ENCODE measurements around the gene KBTBD3. TPM values are rescaled to one million over a fixed set of nuclear protein-coding genes. Genes with fewer than 3 reads are reported as not detected.

The KBTBD3 gene
- polyA plus RNA-seq (2013), result 2.0 and 2.8 TPM in 2 replicates

DNA sequence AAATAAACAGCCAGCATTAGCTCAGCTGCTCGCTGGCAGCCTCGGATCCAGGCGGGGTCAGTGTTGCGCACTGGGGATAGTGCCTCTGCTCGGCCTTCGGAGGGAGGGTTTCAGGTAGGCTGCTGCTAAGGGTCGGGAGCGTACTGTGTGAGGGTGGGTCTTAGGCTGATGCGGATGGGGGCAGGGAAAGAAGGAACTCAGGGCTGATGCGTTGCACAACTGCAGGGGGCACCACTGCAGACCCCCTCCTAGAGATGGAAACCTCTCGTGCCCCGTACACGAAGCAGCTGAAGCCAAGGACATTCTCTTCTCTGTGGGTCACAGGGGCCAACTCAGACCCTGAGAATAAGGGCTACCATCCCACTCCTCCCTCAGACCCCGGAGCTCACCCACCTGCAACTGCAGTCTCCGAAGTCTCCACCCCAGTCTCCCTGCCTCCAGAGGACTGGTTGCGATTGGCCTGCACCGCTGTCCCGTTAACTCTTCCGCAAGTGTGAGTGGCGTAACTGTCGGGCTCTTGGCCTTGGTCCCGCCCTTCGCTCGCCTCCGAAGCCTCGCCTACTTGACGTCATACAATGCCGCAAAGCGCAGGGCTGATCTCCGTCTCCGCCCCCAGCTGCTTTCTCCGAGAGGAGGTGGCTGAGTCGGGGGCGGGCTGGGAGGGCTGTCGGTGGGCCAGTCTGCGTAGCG lies at the start of gene KBTBD3:
Gene KBTBD3, minus strand, starts transcription at position 429 of the 690 bp plus-strand sequence. CDS start 18,250 bp downstream, outside the sequence.
- peaks cover 9% of the 10 kb centered on the region for H3K79me1 ChIP-seq (ENCODE audit: low read length)
- peak within 1 kb of the TSS; percentile 95 for H3K4me3 ChIP-seq (ENCODE audit: low read depth, low read length)
- peak within 1 kb of the TSS; percentile 69 for H4K91ac ChIP-seq (ENCODE audit: low read depth, low read length)
- no peaks in the 10 kb centered on the region for H3K9me3 ChIP-seq (ENCODE audit: insufficient read depth, low read depth, low read length)
- peaks cover 6% of the 10 kb centered on the region for H3K79me2 ChIP-seq (ENCODE audit: control insufficient read depth, insufficient read depth, low read length, poor library complexity)
- H3K14ac ChIP-seq (ENCODE audit: low read length), result peak within 1 kb of the TSS; percentile 94
- peak within 1 kb of the TSS; percentile 73 for H3K4ac ChIP-seq (ENCODE audit: low read depth, low read length)
- no CpG with 5 or more reads among the region's 37 CpGs for WGBS (ENCODE audit: extremely low coverage, insufficient coverage, insufficient read length)
- peak within 1 kb of the TSS; percentile 87 for H3K4me2 ChIP-seq (ENCODE audit: low read length)
- H2BK5ac ChIP-seq (ENCODE audit: low read depth, low read length, poor library complexity), result peak within 1 kb of the TSS; percentile 73
- peak within 1 kb of the TSS; percentile 95 for H3K18ac ChIP-seq (ENCODE audit: low read length)
- H2AK5ac ChIP-seq (ENCODE audit: low read length), result no peak within 1 kb of the TSS
- peak within 1 kb of the TSS; percentile 93 for H4K8ac ChIP-seq (ENCODE audit: low read depth, low read length)
- no peak within 1 kb of the TSS for H3K23ac ChIP-seq (ENCODE audit: low read length)
- H3K27me3 ChIP-seq (ENCODE audit: insufficient read depth, low read length), result no peaks in the 10 kb centered on the region
- no peak within 1 kb of the TSS for H2BK12ac ChIP-seq (ENCODE audit: low read length)
- peak within 1 kb of the TSS; percentile 85 for H4K12ac ChIP-seq (ENCODE audit: low read depth, low read length)
- H3K9ac ChIP-seq (ENCODE audit: low read length), result peak within 1 kb of the TSS; percentile 87
- no peaks in the 10 kb centered on the region for H3K4me1 ChIP-seq (ENCODE audit: control insufficient read depth in 1 of 2, insufficient read depth in 2 of 2, low read length in 2 of 2)
- peak within 1 kb of the TSS; percentile 87 for H3K27ac ChIP-seq (ENCODE audit: low read depth, low read length)
- DNase-seq, result peak; percentile 99
- peaks cover 2 to 3% of the 10 kb centered on the region in 2 experiments for H3K36me3 ChIP-seq (ENCODE audit: control insufficient read depth in 1 of 2, insufficient read depth in 2 of 2, low read length in 2 of 2)
- H2AFZ ChIP-seq (ENCODE audit: insufficient read depth, low read length, poor library complexity), result peak within 1 kb of the TSS; percentile 96
- H2BK120ac ChIP-seq (ENCODE audit: insufficient read depth, low read length, poor library complexity), result peak within 1 kb of the TSS; percentile 78

DNA sequence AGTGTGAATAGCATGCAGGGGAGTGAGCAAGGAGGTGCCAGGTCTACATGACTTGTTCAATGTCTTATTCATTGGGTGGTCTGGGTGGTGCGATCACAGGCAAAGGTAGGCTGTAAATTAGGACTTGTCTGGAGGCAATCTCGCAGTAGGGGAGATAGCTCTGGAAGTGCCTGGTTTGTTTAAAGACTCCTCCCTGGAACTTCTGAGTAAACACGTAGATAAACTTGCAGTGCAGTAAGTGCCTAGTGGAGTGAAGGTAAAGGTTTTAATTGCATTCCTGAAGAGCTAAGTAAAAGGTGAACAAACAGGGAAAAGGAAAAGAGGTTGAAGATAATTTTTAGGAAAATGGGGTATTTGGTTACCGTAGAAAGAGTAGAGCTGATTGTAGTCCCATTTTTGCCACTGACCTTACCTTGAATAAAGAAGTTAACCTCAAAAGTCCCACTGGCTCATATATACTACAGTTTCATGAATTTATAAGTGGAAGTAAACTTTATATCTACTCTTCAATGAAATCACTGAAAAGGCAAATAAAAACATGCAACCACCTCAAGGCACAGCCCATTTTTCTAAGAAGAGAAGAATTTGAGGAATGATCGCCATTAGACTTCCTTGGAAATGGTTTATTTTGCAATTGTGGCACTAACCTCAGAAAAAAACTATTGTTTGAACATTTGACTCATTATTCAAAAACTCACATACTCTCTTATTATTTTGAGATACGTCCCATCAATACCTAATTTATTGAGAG lies 44.6 kb upstream of the KBTBD3 start:
- no peak overlapping the region for H3K23ac ChIP-seq (ENCODE audit: low read length)
- H3K4ac ChIP-seq (ENCODE audit: low read depth, low read length), result no peak overlapping the region
- H3K36me3 ChIP-seq (ENCODE audit: control insufficient read depth in 1 of 2, insufficient read depth in 2 of 2, low read length in 2 of 2), result no peaks in the 10 kb centered on the region
- H2AK5ac ChIP-seq (ENCODE audit: low read length), result no peak overlapping the region
- H3K4me2 ChIP-seq (ENCODE audit: low read length), result no peak overlapping the region
- H3K9ac ChIP-seq (ENCODE audit: low read length), result no peak overlapping the region
- H4K91ac ChIP-seq (ENCODE audit: low read depth, low read length), result peak overlapping the region; percentile 11
- peak overlapping the region; percentile 9 for H3K27ac ChIP-seq (ENCODE audit: low read depth, low read length)
- no peaks in the 10 kb centered on the region for H3K9me3 ChIP-seq (ENCODE audit: insufficient read depth, low read depth, low read length)
- no peak overlapping the region for H2BK5ac ChIP-seq (ENCODE audit: low read depth, low read length, poor library complexity)
- H3K14ac ChIP-seq (ENCODE audit: low read length), result no peak overlapping the region
- H4K12ac ChIP-seq (ENCODE audit: low read depth, low read length), result no peak overlapping the region
- H3K4me1 ChIP-seq (ENCODE audit: control insufficient read depth in 1 of 2, insufficient read depth in 2 of 2, low read length in 2 of 2), result peaks cover 3 to 4% of the 10 kb centered on the region in 2 experiments
- H2AFZ ChIP-seq (ENCODE audit: insufficient read depth, low read length, poor library complexity), result no peak overlapping the region
- H3K27me3 ChIP-seq (ENCODE audit: insufficient read depth, low read length), result no peaks in the 10 kb centered on the region
- H3K79me1 ChIP-seq (ENCODE audit: low read length), result peaks cover 2% of the 10 kb centered on the region
- no peak overlapping the region for H2BK120ac ChIP-seq (ENCODE audit: insufficient read depth, low read length, poor library complexity)
- peak overlapping the region; percentile 36 for H2BK12ac ChIP-seq (ENCODE audit: low read length)
- peak overlapping the region; percentile 18 for H3K18ac ChIP-seq (ENCODE audit: low read length)
- DNase-seq, result peak in 1 of 2 donors; percentile 47
- no peak overlapping the region for H3K4me3 ChIP-seq (ENCODE audit: low read depth, low read length)
- H3K79me2 ChIP-seq (ENCODE audit: control insufficient read depth, insufficient read depth, low read length, poor library complexity), result no peaks in the 10 kb centered on the region
- 100% methylated on average over 1 of the region's 6 CpGs for WGBS (ENCODE audit: extremely low coverage, insufficient coverage, insufficient read length)
- H4K8ac ChIP-seq (ENCODE audit: low read depth, low read length), result peak overlapping the region; percentile 11

DNA sequence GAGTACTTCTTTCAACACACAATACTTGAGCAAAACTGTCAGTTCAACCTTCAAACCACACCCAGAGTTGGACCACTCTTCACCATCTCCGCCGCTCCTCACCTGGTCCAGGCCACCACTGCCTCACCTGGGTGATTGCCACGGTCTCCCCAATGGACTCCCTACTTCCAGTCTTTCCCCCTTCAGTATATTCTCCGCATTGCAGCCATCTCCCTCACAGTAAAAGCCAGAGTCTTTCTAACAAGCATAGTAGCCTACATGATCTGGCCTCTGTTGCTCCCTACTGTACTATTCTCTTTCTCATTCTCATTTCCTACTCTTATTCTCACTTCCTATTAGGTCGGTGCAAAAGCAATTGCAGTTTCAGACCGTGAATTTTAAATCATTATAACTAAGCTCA lies 28.8 kb upstream of the KBTBD3 start:
- no peaks in the 10 kb centered on the region for H3K4me1 ChIP-seq (ENCODE audit: control insufficient read depth in 1 of 2, insufficient read depth in 2 of 2, low read length in 2 of 2)
- no peaks in the 10 kb centered on the region for H3K79me1 ChIP-seq (ENCODE audit: low read length)
- H4K8ac ChIP-seq (ENCODE audit: low read depth, low read length), result no peak overlapping the region
- no peak overlapping the region for H4K91ac ChIP-seq (ENCODE audit: low read depth, low read length)
- H3K27me3 ChIP-seq (ENCODE audit: insufficient read depth, low read length), result no peaks in the 10 kb centered on the region
- no peak overlapping the region for H2AK5ac ChIP-seq (ENCODE audit: low read length)
- H4K12ac ChIP-seq (ENCODE audit: low read depth, low read length), result no peak overlapping the region
- no peak overlapping the region for H3K18ac ChIP-seq (ENCODE audit: low read length)
- no peak overlapping the region for H2BK120ac ChIP-seq (ENCODE audit: insufficient read depth, low read length, poor library complexity)
- H3K4me2 ChIP-seq (ENCODE audit: low read length), result no peak overlapping the region
- no peak overlapping the region for H3K9ac ChIP-seq (ENCODE audit: low read length)
- no peak overlapping the region for H2AFZ ChIP-seq (ENCODE audit: insufficient read depth, low read length, poor library complexity)
- peaks cover 3% of the 10 kb centered on the region for H3K9me3 ChIP-seq (ENCODE audit: insufficient read depth, low read depth, low read length)
- no peak for DNase-seq
- no peaks in the 10 kb centered on the region for H3K79me2 ChIP-seq (ENCODE audit: control insufficient read depth, insufficient read depth, low read length, poor library complexity)
- H3K27ac ChIP-seq (ENCODE audit: low read depth, low read length), result no peak overlapping the region
- no peak overlapping the region for H2BK12ac ChIP-seq (ENCODE audit: low read length)
- no peak overlapping the region for H2BK5ac ChIP-seq (ENCODE audit: low read depth, low read length, poor library complexity)
- no peak overlapping the region for H3K4me3 ChIP-seq (ENCODE audit: low read depth, low read length)
- WGBS (ENCODE audit: extremely low coverage, insufficient coverage, insufficient read length), result no CpG with 5 or more reads among the region's 6 CpGs
- H3K23ac ChIP-seq (ENCODE audit: low read length), result no peak overlapping the region
- no peak overlapping the region for H3K4ac ChIP-seq (ENCODE audit: low read depth, low read length)
- no peak overlapping the region for H3K14ac ChIP-seq (ENCODE audit: low read length)
- H3K36me3 ChIP-seq (ENCODE audit: control insufficient read depth in 1 of 2, insufficient read depth in 2 of 2, low read length in 2 of 2), result no peaks in the 10 kb centered on the region

DNA sequence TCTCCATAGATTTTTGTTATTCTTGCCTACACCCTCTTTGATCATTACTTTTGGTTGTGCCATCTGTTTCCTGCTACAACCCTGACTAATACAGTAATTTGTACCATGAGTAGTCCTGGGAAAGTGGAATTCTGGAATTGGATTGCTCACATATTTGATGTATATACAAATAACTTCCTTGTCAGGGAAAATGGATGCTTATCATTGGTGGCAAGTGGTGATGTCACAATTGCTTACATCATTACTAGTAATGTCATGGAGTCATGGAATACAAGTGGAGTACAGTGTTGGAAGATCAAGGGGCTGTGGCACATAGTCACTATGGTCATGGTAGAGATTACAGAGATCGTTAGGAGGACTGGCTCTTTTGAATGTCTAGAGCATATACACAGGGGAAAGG lies 24.7 kb upstream of the KBTBD3 start:
- H3K9ac ChIP-seq (ENCODE audit: low read length), result no peak overlapping the region
- H4K91ac ChIP-seq (ENCODE audit: low read depth, low read length), result no peak overlapping the region
- peak in 1 of 2 donors; percentile 44 for DNase-seq
- no peak overlapping the region for H3K4me2 ChIP-seq (ENCODE audit: low read length)
- no peak overlapping the region for H2BK120ac ChIP-seq (ENCODE audit: insufficient read depth, low read length, poor library complexity)
- peaks cover 3% of the 10 kb centered on the region for H3K9me3 ChIP-seq (ENCODE audit: insufficient read depth, low read depth, low read length)
- no CpG with 5 or more reads among the region's 1 CpG for WGBS (ENCODE audit: extremely low coverage, insufficient coverage, insufficient read length)
- H2AK5ac ChIP-seq (ENCODE audit: low read length), result no peak overlapping the region
- no peaks in the 10 kb centered on the region for H3K79me2 ChIP-seq (ENCODE audit: control insufficient read depth, insufficient read depth, low read length, poor library complexity)
- no peak overlapping the region for H3K4me3 ChIP-seq (ENCODE audit: low read depth, low read length)
- no peak overlapping the region for H4K8ac ChIP-seq (ENCODE audit: low read depth, low read length)
- H4K12ac ChIP-seq (ENCODE audit: low read depth, low read length), result no peak overlapping the region
- no peak overlapping the region for H3K14ac ChIP-seq (ENCODE audit: low read length)
- H2BK5ac ChIP-seq (ENCODE audit: low read depth, low read length, poor library complexity), result no peak overlapping the region
- H3K27ac ChIP-seq (ENCODE audit: low read depth, low read length), result no peak overlapping the region
- no peak overlapping the region for H3K4ac ChIP-seq (ENCODE audit: low read depth, low read length)
- H3K79me1 ChIP-seq (ENCODE audit: low read length), result no peaks in the 10 kb centered on the region
- H3K27me3 ChIP-seq (ENCODE audit: insufficient read depth, low read length), result no peaks in the 10 kb centered on the region
- no peak overlapping the region for H3K18ac ChIP-seq (ENCODE audit: low read length)
- H2AFZ ChIP-seq (ENCODE audit: insufficient read depth, low read length, poor library complexity), result no peak overlapping the region
- H3K4me1 ChIP-seq (ENCODE audit: control insufficient read depth in 1 of 2, insufficient read depth in 2 of 2, low read length in 2 of 2), result no peaks in the 10 kb centered on the region
- H3K23ac ChIP-seq (ENCODE audit: low read length), result no peak overlapping the region
- no peak overlapping the region for H2BK12ac ChIP-seq (ENCODE audit: low read length)
- no peaks in the 10 kb centered on the region for H3K36me3 ChIP-seq (ENCODE audit: control insufficient read depth in 1 of 2, insufficient read depth in 2 of 2, low read length in 2 of 2)

Data from trophoblast cell (in vitro differentiated cells and primary cell).